BE2C (cell line): Measurements from ENCODE around the gene KRTAP4-16. TPM values are rescaled to one million over a fixed set of nuclear protein-coding genes. Genes with fewer than 3 reads are reported as not detected.
"Not testable (repeated sequence)": the region's sequence is repeated elsewhere in the genome, so short reads cannot be mapped to it uniquely, and the experiment has no call there.

Experiments
- DNase-seq: peaks from one replicate; pipeline ENCODE4 v3.0.0-alpha.2; 2020
- H3K27me3 ChIP-seq: fragments of 250-450 bp; sonication (Bioruptor Pico); 2 replicates; pipeline ENCODE4 v1.5.1; 2020; ENCODE audit warnings: mild to moderate bottlenecking
- H3K36me3 ChIP-seq: fragments of 250-450 bp; sonication (Bioruptor Pico); 2 replicates; pipeline ENCODE4 v1.5.1; 2020; ENCODE audit warnings: mild to moderate bottlenecking
- H3K4me1 ChIP-seq: fragments of 250-450 bp; sonication (Bioruptor Pico); 2 replicates; pipeline ENCODE4 v1.5.1; 2020
- H3K4me3 ChIP-seq: 2 replicates; pipeline ENCODE4 v1.5.1; 2011; ENCODE audit warnings: low read depth, low read length
- H3K9me3 ChIP-seq: fragments of 250-450 bp; sonication (Bioruptor Pico); 2 replicates; pipeline ENCODE4 v1.5.1; 2020
- polyA plus RNA-seq: library from polyadenylated mRNA; unstranded; fragments of >200 nt; gene quantifications from one replicate; pipeline ENCODE4 v1.2.1, GENCODE V29; 2012; ENCODE audit warnings: low read depth, missing spikeins; ENCODE audit not compliant: insufficient read length, insufficient read depth
- TF ChIP-seq, protein P1 (sequence below): IDR thresholded peaks from 2 replicates; pipeline ENCODE4 v1.5.1; 2012; ENCODE audit warnings: mild to moderate bottlenecking, low read depth, low read length

KRTAP4-16 gene
- not detected for polyA plus RNA-seq

DNA sequence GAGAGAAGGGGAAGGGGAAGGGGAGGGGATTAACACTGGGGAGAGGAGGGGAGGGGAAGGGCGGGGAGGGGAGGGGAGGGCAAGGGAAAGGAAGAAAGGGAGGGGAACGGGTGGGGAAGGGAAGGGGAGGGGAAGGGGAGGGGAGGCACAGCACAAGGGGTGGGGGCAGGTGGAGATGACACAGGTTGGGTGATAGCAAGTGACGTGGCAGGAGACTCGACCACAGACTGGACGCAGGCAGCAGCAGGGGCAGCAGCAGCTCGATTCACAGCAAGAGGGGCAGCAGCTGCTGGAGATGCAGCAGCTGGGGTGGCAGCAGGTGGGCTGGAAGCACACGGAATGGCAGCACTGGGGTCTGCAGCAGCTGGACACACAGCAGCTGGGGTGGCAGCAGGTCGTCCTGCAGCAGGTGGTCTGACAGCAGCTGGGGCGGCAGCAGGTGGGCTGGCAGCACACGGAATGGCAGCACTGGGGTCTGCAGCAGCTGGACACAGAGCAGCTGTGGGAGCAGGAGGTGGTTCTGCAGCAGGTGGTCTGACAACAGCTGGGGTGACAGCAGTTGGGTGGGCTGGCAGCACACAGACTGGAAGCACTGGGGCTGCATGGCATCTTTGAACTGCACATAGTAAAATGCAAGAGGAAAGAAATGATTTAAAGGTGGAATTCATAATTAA is at the start of gene KRTAP4-16:
Gene KRTAP4-16 (minus strand): TSS at position 624 of the 674 bp plus-strand sequence. CDS start 0 bp downstream, at position 624.
- Histone ChIP-seq H3K36me3 (no peaks in the 10 kb centered on the region), H3K4me1 (no peaks in the 10 kb centered on the region), H3K27me3 (no peaks in the 10 kb centered on the region), H3K4me3 (no peak within 1 kb of the TSS), H3K9me3 (no peaks in the 10 kb centered on the region)
- DNase-seq = no peak
- TF ChIP-seq, protein P1, sequence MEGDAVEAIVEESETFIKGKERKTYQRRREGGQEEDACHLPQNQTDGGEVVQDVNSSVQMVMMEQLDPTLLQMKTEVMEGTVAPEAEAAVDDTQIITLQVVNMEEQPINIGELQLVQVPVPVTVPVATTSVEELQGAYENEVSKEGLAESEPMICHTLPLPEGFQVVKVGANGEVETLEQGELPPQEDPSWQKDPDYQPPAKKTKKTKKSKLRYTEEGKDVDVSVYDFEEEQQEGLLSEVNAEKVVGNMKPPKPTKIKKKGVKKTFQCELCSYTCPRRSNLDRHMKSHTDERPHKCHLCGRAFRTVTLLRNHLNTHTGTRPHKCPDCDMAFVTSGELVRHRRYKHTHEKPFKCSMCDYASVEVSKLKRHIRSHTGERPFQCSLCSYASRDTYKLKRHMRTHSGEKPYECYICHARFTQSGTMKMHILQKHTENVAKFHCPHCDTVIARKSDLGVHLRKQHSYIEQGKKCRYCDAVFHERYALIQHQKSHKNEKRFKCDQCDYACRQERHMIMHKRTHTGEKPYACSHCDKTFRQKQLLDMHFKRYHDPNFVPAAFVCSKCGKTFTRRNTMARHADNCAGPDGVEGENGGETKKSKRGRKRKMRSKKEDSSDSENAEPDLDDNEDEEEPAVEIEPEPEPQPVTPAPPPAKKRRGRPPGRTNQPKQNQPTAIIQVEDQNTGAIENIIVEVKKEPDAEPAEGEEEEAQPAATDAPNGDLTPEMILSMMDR = no peak

DNA sequence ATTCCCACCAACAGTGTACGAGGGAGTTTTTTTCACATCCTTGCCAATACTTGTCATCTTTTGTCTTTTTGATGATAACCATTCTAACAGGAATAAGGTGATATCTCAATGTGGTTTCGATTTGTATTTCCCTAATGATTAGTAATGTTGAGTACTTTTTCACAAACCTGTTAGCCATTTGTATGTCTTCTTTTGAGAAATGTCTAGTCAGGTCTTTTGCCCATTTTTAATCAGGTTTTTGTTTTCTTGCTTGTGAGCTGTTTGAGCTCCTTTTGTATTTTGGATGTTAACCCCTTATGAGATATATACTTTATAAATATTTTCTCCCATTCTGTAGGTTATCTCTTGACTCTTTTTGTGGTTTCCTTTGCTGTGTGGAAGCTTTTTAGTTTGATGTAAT is 49.5 kb upstream of the KRTAP4-16 start:
- no peak for DNase-seq
- TF ChIP-seq, protein P1 = no peak
- no peaks in the 10 kb centered on the region for H3K9me3 ChIP-seq
- H3K27me3 ChIP-seq = peaks cover 27% of the 10 kb centered on the region
- H3K4me1 ChIP-seq = no peaks in the 10 kb centered on the region
- H3K4me3 ChIP-seq = no peak overlapping the region
- no peaks in the 10 kb centered on the region for H3K36me3 ChIP-seq

DNA sequence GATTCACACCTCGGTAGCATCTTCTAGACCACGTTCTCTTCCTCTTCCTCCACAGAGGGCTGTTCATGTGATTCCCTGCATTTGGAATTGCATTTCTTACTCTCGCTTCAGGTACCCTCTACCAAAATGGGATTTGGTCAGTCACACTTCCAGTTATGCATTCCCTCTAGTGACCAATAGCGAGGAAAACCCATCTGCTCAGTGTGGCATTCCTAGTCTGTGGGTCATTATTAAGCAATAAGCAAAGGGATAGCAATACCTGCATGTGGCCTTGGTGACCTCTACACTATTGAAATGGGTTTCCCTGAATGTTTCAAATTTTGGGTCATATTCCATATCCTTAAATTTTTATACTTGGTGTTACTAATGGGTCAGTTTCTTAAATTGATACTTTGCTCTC is 48.0 kb upstream of the KRTAP4-16 start:
- Histone ChIP-seq H3K9me3 (no peaks in the 10 kb centered on the region), H3K4me3 (no peak overlapping the region), H3K27me3 (peaks cover 24% of the 10 kb centered on the region; the same call in 1 of the 2 replicates), H3K4me1 (no peaks in the 10 kb centered on the region), H3K36me3 (no peaks in the 10 kb centered on the region)
- no peak for DNase-seq
- TF ChIP-seq, protein P1 = no peak

DNA sequence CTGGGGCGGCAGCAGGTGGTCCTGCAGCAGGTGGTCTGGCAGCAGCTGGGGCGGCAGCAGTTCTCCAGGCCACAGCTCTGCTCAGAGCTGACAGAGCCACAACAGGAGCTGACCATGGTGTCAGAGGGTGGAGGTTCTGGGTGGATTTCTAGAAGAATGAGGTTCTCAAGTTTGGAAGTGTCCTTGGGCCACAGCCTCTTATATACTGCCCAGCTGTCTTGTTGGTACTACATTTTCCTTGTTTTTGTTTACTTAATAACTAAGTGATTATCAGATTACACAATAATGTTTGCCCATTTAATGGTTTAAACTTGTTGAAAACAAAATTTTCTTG is 47.6 kb upstream of the KRTAP4-16 start, which contains the start of gene KRTAP4-5:
Gene KRTAP4-5 (minus strand): TSS at position 174 of the 334 bp plus-strand sequence. CDS start 58 bp downstream, at position 116.
- Histone ChIP-seq H3K36me3 (no peaks in the 10 kb centered on the region), H3K4me3 (no peak within 1 kb of the TSS), H3K9me3 (no peaks in the 10 kb centered on the region), H3K4me1 (no peaks in the 10 kb centered on the region), H3K27me3 (peaks cover 24% of the 10 kb centered on the region; the same call in 1 of the 2 replicates)
- TF ChIP-seq, protein P1 = no peak
- no peak for DNase-seq

DNA sequence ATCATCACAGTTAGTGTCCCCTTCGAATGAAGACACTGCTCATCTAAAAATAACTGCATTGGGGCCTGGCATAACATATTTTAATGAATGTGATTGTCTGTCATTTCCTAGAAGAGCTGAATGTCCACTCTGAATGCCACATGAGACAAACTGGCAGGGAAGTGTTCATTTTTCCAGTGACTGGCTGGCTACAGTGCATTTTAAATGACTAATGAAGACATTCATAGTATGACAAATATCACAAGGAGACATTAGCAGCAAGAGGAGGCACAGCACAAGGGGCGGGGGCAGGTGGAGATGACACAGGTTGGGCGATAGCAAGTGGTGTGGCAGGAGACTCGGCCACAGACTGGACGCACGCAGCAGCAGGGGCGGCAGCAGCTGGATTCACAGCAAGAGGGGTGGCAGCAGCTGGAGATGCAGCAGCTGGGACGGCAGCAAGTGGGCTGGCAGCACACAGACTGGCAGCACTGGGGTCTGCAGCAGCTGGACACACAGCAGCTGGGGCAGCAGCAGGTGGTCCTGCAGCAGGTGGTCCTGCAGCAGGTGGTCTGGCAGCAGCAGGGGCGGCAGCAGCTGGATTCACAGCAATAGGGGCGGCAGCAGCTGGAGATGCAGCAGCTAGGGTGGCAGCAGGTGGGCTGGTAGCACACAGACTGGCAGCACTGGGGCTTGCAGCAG is 47.1 kb upstream of the KRTAP4-16 start:
- H3K4me1 ChIP-seq, H3K9me3 ChIP-seq: not testable (repeated sequence)

DNA sequence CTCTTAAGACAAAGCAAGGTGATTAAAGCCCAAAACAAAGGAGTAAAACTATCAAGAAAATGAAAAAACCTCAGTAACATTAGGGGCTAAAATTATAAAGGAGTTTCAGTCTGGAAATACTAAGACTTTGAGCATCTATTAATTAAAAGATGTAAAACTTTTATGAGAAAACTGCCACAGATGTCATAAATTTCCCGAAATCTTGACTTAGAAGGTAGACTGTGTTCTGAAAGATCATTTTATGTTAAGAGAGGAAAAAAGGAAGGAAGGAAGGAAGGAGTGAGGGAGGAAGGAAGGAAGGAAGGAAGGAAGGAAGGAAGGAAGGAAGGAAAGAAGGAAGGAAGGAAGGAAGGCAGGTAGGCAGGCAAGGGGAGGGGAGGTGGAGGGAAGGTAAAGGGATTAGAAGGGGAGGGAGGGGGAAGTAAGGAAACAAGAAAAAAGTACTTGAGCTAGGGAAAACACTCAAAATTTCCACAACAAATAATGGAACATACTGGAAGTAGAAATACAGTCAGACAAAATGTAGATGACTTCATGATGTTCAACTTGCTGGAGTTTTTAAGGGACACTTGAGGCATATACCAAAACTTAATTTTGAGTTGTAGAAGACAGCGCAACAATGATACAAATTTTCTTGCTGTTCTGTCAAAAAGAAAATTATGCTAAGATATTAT is 45.7 kb upstream of the KRTAP4-16 start:
- H3K9me3 ChIP-seq = no peaks in the 10 kb centered on the region
- H3K4me3 ChIP-seq = no peak overlapping the region
- H3K27me3 ChIP-seq = peaks cover 21% of the 10 kb centered on the region; the same call in 1 of the 2 replicates
- H3K4me1 ChIP-seq = no peaks in the 10 kb centered on the region
- TF ChIP-seq, protein P1 = no peak
- no peak for DNase-seq
- H3K36me3 ChIP-seq = no peaks in the 10 kb centered on the region

More for the DNA sequence above, 47.1 kb upstream of the KRTAP4-16 start:
- not testable (repeated sequence) for H3K4me3 ChIP-seq, H3K36me3 ChIP-seq
- DNase-seq = peak; percentile 3
- peaks cover 24% of the 10 kb centered on the region; the same call in 1 of the 2 replicates for H3K27me3 ChIP-seq
